ENCODE results near the gene ADSL.

GRCh38 chr22:40368836-40369235, 22.5 kb downstream of the ADSL start:
- TF ChIP-seq CTCF (IDR thresholded peaks at IDR 0.05) (no peak), POLR2A (IDR thresholded peaks at IDR 0.05) (no peak)

Data from lower leg skin (tissue), 3 donors.